ENCODE data around the gene BAIAP2. TPM values are rescaled to one million over a fixed set of nuclear protein-coding genes. Genes with fewer than 3 reads are reported as not detected.

The BAIAP2 gene
- total RNA-seq, 1 donor from 2014 or later = 119 TPM

DNA sequence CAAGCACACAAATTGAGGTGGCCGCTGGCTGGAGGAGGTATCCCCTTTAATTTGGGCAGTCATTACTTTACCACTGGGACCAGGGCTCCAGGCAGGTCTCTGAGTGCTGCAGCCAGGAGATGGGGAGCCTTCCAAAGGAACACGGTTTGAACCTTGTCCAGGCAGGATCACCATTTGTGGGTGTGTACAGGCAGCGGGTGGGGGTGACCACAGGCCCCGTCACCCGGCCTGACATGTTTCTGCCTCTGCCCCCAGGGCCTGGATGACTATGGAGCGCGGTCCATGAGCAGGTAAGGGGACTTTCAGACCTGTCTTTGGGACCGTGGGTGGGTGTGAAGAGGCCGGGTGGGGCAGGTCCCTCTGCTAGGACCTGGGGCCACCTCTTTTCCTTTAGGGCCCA is 73.3 kb downstream of the BAIAP2 start:
- Histone ChIP-seq H3K4me1 (no peaks in the 10 kb centered on the region), H3K4me3 (no peak overlapping the region), H3K27ac (no peak overlapping the region), H3K36me3 (peaks cover 93% of the 10 kb centered on the region), H3K27me3 (ENCODE audit: low read depth) (no peaks in the 10 kb centered on the region), H3K9me3 (no peaks in the 10 kb centered on the region)
- no peak for DNase-seq
- no peak for ATAC-seq
- intact Hi-C loops (cut with DNase I) = no loop called here
- TF ChIP-seq, protein P1, sequence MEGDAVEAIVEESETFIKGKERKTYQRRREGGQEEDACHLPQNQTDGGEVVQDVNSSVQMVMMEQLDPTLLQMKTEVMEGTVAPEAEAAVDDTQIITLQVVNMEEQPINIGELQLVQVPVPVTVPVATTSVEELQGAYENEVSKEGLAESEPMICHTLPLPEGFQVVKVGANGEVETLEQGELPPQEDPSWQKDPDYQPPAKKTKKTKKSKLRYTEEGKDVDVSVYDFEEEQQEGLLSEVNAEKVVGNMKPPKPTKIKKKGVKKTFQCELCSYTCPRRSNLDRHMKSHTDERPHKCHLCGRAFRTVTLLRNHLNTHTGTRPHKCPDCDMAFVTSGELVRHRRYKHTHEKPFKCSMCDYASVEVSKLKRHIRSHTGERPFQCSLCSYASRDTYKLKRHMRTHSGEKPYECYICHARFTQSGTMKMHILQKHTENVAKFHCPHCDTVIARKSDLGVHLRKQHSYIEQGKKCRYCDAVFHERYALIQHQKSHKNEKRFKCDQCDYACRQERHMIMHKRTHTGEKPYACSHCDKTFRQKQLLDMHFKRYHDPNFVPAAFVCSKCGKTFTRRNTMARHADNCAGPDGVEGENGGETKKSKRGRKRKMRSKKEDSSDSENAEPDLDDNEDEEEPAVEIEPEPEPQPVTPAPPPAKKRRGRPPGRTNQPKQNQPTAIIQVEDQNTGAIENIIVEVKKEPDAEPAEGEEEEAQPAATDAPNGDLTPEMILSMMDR (IDR thresholded peaks at IDR 0.05) = no peak

DNA sequence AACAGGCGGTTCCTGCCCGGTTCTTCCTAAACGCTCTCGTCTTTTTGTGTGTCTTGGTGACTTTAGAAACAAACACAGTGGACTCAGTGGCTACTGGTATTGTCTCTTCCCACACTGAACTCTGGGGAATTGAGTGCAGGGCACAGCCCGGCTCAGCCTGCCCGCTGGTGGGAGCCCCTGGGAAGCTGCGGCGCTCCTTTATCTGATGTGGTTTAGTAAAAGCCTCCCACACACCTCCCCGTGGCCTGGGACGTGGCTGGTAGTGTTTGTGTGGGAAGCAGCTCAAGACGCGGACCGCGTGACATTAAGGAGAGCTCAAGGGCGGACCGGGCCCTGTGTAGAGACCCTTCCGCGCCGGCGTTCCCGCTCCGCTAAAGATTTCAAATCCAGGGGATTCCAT is 75.0 kb downstream of the BAIAP2 start:
- intact Hi-C loops (cut with DNase I) = no loop called here
- Histone ChIP-seq H3K27ac (no peak overlapping the region), H3K36me3 (peaks cover 83% of the 10 kb centered on the region), H3K27me3 (ENCODE audit: low read depth) (no peaks in the 10 kb centered on the region), H3K4me3 (no peak overlapping the region), H3K9me3 (no peaks in the 10 kb centered on the region), H3K4me1 (no peaks in the 10 kb centered on the region)
- ATAC-seq (no peak), DNase-seq (no peak)
- TF ChIP-seq, protein P1 (IDR thresholded peaks at IDR 0.05) = no peak

DNA sequence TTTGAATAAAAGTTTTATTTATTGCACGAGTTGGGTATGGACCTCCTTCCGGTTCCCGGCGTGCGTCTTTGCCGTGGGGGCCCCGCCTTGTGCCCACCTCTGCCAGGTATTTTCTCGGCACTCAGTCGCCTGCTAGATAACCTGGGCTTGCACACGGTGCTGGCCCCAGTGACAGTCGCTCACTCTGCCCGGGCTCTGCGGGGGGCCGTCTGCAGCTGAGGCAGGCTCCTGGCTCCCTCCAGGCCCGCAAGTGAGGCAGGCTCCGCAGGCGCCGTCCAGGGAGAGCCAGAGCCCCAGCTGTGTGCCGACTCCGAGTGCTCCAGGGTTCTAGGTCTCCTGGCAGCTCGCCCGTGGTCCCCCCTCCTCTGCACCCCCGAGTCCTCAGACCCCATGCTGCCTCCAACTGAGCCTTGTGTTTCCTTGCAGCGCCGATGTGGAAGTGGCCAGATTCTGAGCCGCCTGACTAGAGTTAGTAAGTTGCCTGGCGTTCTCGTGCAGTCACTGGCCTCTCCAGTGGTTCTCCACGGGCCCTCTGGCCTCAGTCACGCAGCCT is 75.6 kb downstream of the BAIAP2 start:
- intact Hi-C loops (cut with DNase I) = no loop called here
- Histone ChIP-seq H3K4me3 (no peak overlapping the region), H3K4me1 (no peaks in the 10 kb centered on the region), H3K27me3 (ENCODE audit: low read depth) (no peaks in the 10 kb centered on the region), H3K27ac (no peak overlapping the region), H3K9me3 (no peaks in the 10 kb centered on the region), H3K36me3 (peaks cover 82% of the 10 kb centered on the region)
- ATAC-seq (no peak), DNase-seq (no peak)
- TF ChIP-seq, protein P1 (IDR thresholded peaks at IDR 0.05) = no peak

DNA sequence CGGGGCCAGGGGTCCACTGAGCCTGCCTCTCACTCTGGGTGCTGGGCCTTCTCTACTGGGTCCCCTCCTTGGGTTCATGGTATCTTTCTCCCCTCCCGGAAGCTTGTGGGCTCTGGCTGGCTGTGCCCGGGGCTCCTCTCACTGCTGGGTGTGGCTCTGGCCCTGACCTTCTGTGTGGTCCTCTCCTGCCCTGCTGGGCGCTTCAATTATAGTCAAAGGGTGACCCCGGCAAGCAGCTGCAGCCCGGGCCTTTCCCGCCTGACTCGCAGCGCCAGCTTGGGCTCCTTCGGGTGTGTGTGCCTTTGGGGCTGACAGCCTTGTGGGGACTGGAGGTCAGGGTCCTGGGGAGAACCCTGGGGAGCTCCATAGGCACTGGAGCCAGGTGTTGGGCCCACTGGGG is 76.1 kb downstream of the BAIAP2 start:
- Histone ChIP-seq H3K27me3 (ENCODE audit: low read depth) (no peaks in the 10 kb centered on the region), H3K4me3 (no peak overlapping the region), H3K9me3 (no peaks in the 10 kb centered on the region), H3K27ac (no peak overlapping the region), H3K36me3 (peaks cover 82% of the 10 kb centered on the region), H3K4me1 (no peaks in the 10 kb centered on the region)
- TF ChIP-seq, protein P1 (IDR thresholded peaks at IDR 0.05) = no peak
- intact Hi-C loops (cut with DNase I) = no loop called here
- DNase-seq (no peak), ATAC-seq (no peak)

DNA sequence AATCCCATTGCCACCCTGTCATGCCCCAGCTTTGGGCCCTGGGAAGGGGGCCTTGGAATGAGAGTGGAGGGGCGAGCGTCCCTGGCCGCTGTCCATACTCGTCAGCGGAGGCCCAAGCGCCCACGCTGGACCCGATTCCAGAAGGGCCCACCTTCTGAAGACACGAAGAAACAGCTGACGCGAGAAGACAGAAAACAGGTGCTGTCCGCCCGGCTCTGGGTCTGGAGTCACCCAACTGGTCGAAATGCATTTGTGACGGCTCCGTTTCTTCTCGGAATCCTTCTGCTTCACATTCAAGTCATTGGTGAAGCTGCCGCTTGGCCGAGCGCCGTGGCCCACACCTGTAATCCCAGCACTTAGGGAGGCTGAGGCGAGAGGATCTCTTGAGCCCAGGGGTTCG is 77.5 kb downstream of the BAIAP2 start:
- H3K27me3 ChIP-seq (ENCODE audit: low read depth) = no peaks in the 10 kb centered on the region
- peaks cover 82% of the 10 kb centered on the region for H3K36me3 ChIP-seq
- DNase-seq (no peak), ATAC-seq (no peak)
- no peaks in the 10 kb centered on the region for H3K9me3 ChIP-seq
- TF ChIP-seq, protein P1 (IDR thresholded peaks at IDR 0.05) = no peak
- H3K27ac ChIP-seq = no peak overlapping the region
- H3K4me3 ChIP-seq = no peak overlapping the region
- intact Hi-C loops (cut with DNase I) = no loop called here
- H3K4me1 ChIP-seq = no peaks in the 10 kb centered on the region

All from lower lobe of right lung (tissue), 2 donors.